PFSK-1 (cell line): Measurements from ENCODE around the gene CUEDC2.

ENCODE experiments used
- FOXP2 ChIP-seq: optimal IDR thresholded peaks from 2 replicates; pipeline ENCODE3; 2011; ENCODE audit warnings: borderline replicate concordance, control low read depth, inconsistent platforms; ENCODE audit not compliant: insufficient read depth; ENCODE audit errors: extremely low read length, extremely low read depth
- POLR2AphosphoS5 ChIP-seq: IDR thresholded peaks from 2 replicates; pipeline ENCODE4 v1.6.1; 2012; ENCODE audit warnings: low read depth, mild to moderate bottlenecking, control low read depth, low read length, moderate library complexity
- SIN3A ChIP-seq: IDR thresholded peaks from 2 replicates; pipeline ENCODE4 v1.6.1; 2012; ENCODE audit warnings: mild to moderate bottlenecking, low read length, moderate library complexity, borderline replicate concordance; ENCODE audit not compliant: insufficient read depth
- TAF1 ChIP-seq: IDR thresholded peaks from 2 replicates; pipeline ENCODE4 v1.6.1; 2012; ENCODE audit warnings: low read length, control low read depth, borderline replicate concordance; ENCODE audit not compliant: insufficient read depth
- TF ChIP-seq, protein P1 (sequence below), 2 experiments: IDR thresholded peaks; 2 replicates each; pipeline versions ENCODE4 v1.6.1 to v1.8.0; 2011 to 2012; ENCODE audit warnings: low read depth in 2 of 2, low read length in 2 of 2, control low read depth in 1 of 2, inconsistent platforms in 1 of 2, mild to moderate bottlenecking in 1 of 2, moderate library complexity in 1 of 2; ENCODE audit not compliant: insufficient read depth in 1 of 2

Gene CUEDC2

DNA sequence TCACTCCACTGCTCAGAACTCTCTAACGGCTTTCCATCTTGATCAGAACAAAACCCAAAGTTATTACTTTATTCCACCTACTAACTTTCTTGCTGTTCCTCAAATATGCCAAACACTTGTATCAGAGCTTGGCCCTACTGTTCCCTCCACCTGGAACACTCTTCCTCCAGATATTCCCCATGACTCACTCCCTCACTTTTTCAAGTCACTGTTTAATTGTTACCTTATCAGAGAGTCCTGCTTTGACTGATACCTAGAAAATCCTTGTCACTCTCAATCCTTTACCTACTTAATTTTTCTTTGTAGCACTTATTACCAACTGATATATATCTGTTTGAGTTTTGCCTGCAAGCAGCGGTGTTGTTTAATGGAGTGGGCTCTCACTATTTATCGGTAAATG is 42.5 kb downstream of the CUEDC2 start:
- no peak for TF ChIP-seq POLR2AphosphoS5
- no peak for TF ChIP-seq TAF1
- no peak for TF ChIP-seq SIN3A
- TF ChIP-seq FOXP2, result no peak
- TF ChIP-seq, protein P1, sequence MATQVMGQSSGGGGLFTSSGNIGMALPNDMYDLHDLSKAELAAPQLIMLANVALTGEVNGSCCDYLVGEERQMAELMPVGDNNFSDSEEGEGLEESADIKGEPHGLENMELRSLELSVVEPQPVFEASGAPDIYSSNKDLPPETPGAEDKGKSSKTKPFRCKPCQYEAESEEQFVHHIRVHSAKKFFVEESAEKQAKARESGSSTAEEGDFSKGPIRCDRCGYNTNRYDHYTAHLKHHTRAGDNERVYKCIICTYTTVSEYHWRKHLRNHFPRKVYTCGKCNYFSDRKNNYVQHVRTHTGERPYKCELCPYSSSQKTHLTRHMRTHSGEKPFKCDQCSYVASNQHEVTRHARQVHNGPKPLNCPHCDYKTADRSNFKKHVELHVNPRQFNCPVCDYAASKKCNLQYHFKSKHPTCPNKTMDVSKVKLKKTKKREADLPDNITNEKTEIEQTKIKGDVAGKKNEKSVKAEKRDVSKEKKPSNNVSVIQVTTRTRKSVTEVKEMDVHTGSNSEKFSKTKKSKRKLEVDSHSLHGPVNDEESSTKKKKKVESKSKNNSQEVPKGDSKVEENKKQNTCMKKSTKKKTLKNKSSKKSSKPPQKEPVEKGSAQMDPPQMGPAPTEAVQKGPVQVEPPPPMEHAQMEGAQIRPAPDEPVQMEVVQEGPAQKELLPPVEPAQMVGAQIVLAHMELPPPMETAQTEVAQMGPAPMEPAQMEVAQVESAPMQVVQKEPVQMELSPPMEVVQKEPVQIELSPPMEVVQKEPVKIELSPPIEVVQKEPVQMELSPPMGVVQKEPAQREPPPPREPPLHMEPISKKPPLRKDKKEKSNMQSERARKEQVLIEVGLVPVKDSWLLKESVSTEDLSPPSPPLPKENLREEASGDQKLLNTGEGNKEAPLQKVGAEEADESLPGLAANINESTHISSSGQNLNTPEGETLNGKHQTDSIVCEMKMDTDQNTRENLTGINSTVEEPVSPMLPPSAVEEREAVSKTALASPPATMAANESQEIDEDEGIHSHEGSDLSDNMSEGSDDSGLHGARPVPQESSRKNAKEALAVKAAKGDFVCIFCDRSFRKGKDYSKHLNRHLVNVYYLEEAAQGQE (IDR thresholded peaks at IDR 0.05; ENCODE audit: insufficient read depth in 1 of 2, low read depth in 2 of 2, low read length in 2 of 2), result no peak

DNA sequence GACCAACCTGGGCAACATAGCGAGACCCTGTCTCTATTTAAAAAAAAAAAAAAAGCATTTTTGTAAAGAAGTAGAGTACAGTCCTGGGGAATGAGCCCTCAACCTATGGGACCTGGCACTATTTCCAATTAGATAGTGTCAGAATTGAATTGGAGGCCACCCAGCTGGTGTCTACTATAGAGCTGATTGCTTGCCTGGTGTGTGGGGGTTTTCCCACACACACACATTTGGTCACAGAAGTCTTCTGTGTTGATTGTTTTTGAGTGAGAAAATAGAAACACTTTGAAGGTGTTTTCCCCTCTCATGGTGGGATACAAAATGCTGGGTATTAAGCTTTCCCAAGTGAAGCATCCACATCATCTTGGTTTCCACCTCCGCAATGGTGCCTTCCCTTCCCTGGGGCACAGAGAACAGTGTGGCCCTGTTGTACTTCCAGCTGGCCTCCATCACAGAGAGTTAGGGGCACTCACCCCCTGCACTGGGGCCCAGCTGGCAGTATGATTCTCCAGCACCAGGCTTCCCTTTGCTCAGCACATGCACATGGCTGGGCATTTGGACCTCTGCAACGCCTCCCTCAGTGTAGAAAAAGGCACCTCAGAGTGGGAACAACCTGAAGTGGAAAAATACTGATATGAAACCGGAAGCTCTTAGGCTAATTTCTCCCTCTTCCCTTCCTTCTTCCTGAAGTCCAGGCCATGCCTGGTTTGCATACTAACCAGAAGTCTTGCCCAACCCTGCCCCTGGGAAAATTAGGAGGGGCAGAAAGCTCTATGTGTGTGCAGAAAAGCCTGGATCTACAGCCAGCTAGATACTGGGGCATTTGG is 47.6 kb downstream of the CUEDC2 start:
- TF ChIP-seq SIN3A (no peak), FOXP2 (no peak), TAF1 (no peak), POLR2AphosphoS5 (no peak)
- TF ChIP-seq, protein P1 (IDR thresholded peaks at IDR 0.05; ENCODE audit: insufficient read depth in 1 of 2, low read depth in 2 of 2, low read length in 2 of 2), result no peak

DNA sequence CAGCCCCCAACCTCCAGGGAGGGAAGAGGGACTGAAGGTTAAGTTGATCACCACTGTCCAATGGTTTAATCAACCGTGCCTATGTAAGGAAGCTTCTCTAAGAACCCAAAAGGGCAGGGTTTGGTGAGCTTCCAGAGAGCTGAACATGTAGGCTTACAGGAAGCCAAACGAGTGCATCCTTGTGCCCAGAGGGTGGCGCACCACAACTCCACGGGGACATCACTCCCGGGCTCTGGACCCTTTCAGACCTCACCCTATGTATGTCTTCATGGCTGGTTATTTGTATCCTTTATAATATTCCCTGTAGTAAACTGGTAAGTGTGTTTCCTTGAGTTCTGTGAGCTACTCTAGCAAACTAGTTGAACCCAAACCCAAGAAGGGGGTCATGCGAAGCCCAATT is 48.3 kb downstream of the CUEDC2 start:
- TF ChIP-seq SIN3A, result no peak
- TF ChIP-seq TAF1, result no peak
- no peak for TF ChIP-seq FOXP2
- TF ChIP-seq, protein P1 (IDR thresholded peaks at IDR 0.05; ENCODE audit: insufficient read depth in 1 of 2, low read depth in 2 of 2, low read length in 2 of 2), result no peak
- no peak for TF ChIP-seq POLR2AphosphoS5

DNA sequence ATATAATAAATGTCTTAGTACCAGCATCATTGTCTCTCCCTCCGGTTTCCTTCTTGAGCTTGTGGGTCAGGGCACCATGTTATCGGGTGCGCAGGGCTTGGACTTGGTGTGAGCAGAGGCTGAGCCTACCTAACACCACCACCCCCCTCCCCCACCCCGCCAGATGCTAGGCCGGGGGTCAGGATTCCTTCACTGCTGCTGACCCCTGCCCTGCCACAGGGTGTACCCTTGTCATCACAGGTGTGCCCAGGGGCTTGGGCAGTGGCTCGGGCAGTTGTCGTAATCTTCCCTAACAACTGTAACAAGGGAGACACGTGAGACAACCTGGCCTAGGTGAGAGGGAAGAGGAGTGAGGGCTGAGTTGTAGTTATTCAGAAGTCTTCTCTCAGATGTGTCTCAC is 49.5 kb downstream of the CUEDC2 start:
- no peak for TF ChIP-seq TAF1
- TF ChIP-seq SIN3A, result no peak
- no peak for TF ChIP-seq POLR2AphosphoS5
- TF ChIP-seq, protein P1 (IDR thresholded peaks at IDR 0.05; ENCODE audit: insufficient read depth in 1 of 2, low read depth in 2 of 2, low read length in 2 of 2), result no peak
- no peak for TF ChIP-seq FOXP2
